Astrocyte of the cerebellum (primary cell): ENCODE measurements around the gene SLC39A10.

Source experiments
- DNase-seq: peaks from one replicate; pipeline ENCODE4 v3.0.0-alpha.2; 2011; ENCODE audit warnings: low read depth
- H3K4me3 ChIP-seq: 2 replicates; pipeline ENCODE4 v1.5.1; 2011; ENCODE audit warnings: mild to moderate bottlenecking, low read depth, low read length, moderate library complexity
- in situ Hi-C: cut with HindIII; loops from 2 replicates; pipeline ENCODE4 v1.10.0; 2017; ENCODE audit warnings: low sequenced_read_pairs
- TF ChIP-seq, protein P1 (sequence below): IDR thresholded peaks from 2 replicates; pipeline ENCODE4 v1.5.1; 2012; ENCODE audit warnings: low read length, low read depth, moderate library complexity, mild to moderate bottlenecking; ENCODE audit errors: missing control alignments

Gene SLC39A10

DNA sequence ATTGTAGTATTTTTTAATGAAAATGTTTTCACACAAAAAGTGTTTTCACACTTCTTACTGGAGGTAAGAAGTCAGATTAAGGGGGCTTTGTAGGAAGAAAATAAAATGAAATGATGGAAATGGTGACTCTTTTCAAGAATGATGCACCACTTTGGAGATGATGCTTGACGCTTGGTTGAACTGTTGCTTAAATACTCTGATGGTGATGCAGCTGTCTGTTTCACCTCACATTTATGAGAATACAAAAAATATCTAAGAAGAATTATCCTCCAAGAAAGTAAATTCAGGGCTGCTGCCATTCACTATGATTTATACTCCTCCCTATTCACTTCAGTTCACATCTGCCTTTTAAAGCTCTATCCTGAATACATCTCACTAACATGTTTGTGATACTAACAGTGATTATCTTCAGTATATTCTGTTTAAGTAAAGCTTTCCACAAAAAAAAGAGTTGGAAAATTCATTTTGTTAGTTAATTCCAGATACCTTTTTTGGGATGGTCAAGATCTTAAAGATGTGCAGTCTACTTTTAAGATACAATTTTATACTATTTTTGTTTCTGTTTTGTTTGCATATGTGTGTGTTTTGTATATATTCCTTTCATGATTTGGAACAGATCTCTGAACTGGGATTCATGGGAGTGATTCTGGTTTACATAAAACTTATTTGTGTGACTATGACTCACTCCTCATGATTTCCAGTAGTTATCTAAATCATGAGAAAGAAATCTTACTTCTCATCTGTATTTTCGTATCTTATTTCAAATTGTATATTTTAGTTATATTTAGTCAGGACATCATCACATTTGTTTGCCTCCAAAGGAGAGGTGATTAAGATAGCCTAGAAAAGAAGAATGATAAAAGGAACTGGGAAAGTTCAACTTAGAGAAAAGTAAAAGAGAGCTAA is 53.1 kb downstream of the SLC39A10 start:
- TF ChIP-seq, protein P1, sequence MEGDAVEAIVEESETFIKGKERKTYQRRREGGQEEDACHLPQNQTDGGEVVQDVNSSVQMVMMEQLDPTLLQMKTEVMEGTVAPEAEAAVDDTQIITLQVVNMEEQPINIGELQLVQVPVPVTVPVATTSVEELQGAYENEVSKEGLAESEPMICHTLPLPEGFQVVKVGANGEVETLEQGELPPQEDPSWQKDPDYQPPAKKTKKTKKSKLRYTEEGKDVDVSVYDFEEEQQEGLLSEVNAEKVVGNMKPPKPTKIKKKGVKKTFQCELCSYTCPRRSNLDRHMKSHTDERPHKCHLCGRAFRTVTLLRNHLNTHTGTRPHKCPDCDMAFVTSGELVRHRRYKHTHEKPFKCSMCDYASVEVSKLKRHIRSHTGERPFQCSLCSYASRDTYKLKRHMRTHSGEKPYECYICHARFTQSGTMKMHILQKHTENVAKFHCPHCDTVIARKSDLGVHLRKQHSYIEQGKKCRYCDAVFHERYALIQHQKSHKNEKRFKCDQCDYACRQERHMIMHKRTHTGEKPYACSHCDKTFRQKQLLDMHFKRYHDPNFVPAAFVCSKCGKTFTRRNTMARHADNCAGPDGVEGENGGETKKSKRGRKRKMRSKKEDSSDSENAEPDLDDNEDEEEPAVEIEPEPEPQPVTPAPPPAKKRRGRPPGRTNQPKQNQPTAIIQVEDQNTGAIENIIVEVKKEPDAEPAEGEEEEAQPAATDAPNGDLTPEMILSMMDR = no peak
- no peak overlapping the region for H3K4me3 ChIP-seq
- DNase-seq = peak; percentile 11
- in situ Hi-C loops = no loop called here

DNA sequence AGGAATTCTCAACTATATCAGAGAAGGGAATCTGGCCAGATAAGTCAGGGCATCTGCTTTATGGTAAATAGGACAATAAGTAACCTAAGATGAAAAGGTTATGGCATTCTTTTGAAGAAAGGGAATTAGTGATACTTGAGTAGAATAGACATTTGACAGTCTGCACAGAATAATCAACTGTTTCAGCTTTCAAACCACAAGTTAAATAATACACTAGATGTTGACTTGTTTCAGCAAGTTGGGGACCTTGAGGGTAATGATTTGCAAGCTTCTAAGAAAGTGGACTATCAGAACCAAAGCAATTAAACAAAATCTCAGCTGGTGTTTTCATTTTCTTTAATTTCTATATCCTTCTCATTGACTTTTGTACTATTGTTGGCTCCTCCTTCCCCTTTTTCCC is 54.5 kb downstream of the SLC39A10 start:
- TF ChIP-seq, protein P1 = no peak
- DNase-seq = no peak
- in situ Hi-C loops = no loop called here
- no peak overlapping the region for H3K4me3 ChIP-seq

DNA sequence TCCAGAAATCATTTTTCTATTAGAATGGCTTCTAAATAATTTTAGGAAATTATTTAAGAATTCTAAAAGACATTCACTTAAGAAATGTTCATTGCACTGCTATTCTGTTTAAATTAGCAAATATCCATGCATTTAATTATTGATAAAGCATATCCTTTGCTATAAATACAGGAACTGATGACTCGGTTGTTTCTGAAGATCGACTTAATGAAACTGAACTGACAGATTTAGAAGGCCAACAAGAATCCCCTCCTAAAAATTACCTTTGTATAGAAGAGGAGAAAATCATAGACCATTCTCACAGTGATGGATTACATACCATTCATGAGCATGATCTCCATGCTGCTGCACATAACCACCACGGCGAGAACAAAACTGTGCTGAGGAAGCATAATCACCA is 59.4 kb downstream of the SLC39A10 start:
- no peak overlapping the region for H3K4me3 ChIP-seq
- TF ChIP-seq, protein P1 = no peak
- in situ Hi-C loops = no loop called here
- DNase-seq = no peak

DNA sequence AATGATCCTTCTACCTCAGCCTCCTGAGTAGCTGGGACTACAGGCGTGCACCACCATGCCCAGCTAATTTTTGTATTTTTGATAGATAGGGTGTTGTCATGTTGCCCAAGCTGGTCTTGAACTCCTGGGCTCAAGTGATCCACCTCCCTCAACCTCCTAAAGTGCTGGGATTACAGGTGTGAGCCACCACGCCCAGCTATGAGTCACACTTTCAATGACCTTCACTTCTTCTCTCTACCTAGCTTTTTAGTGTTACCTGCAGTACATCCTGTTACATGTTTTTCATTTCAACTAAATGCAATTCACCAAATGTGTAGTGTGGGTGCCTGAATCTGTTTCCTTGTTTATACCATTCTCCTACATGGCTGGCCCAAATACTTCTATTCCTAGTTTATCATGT is 64.0 kb downstream of the SLC39A10 start:
- TF ChIP-seq, protein P1 = no peak
- in situ Hi-C loops = no loop called here
- H3K4me3 ChIP-seq = no peak overlapping the region
- DNase-seq = no peak

DNA sequence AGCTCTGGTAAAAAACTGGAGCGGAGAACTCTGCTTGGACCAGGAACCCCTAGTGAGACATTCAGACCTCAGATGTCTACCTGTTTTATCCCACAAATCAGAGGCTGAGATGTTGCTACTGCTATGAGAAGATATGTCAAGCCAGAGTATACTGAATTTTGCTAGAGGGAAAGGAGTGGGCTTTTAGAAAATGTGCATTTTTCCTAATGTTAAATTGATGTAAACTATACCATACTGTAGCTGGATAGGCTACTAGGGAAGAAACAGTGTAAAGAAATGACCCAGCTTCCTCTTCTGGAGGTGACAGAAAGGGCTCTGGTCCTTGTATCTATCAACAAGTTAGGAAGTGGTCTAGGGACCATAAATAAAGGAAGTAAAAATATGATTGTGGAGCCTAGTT is 65.0 kb downstream of the SLC39A10 start:
- TF ChIP-seq, protein P1 = no peak
- DNase-seq = no peak
- no peak overlapping the region for H3K4me3 ChIP-seq
- in situ Hi-C loops = no loop called here

DNA sequence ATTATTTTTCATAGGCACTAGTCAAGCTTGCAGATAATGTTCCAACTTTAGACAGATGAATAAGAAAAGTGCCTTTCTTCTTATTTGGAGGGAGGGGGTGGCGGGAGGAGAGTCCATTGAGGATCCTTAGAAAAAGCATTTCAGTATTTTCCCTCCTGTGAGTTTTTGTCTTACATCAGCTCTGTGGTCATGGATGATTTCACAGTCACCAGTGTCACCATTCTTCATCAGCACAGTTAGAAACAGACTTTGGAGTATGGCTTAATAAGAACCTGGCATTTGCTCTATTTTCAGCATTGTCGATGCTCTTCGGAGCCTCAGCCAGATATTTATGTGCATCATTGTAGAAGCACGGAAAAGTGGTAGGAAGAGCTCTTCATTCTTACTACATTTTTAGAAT is 70.1 kb downstream of the SLC39A10 start:
- H3K4me3 ChIP-seq = no peak overlapping the region
- DNase-seq = no peak
- TF ChIP-seq, protein P1 = no peak
- in situ Hi-C loops = no loop called here

DNA sequence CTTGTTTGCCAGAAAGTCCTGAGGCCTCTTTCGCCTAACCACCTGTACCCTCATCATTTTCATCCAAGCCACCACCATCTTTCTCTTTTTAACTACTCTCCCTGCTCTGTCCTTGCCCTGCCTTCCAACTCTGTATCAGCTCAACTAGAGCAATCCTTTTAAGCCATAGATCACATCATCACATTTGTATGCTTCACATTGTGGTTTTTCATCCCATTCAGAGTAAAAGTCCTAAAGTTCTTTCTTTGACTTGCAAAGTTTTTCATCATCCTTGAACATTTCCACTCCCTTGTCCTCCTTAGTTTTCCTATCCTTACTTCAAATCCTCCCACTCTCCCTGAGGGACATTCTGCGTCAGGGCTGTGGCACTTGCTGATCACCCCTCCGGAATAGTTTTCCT is 73.9 kb downstream of the SLC39A10 start:
- TF ChIP-seq, protein P1 = no peak
- no peak overlapping the region for H3K4me3 ChIP-seq
- in situ Hi-C loops = no loop called here
- no peak for DNase-seq
